HepG2 (cell line): Measurements from ENCODE around the gene TNFSF13. TPM values are rescaled to one million over a fixed set of nuclear protein-coding genes. Genes with fewer than 3 reads are reported as not detected.

Experiments
- ATAC-seq: fragments of 200-7000 bp; cut with Tn5 transposase; 3 replicates; pipeline ENCODE4 v1.9.1; 2020; ENCODE audit warnings: mild to moderate bottlenecking, moderate library complexity
- BruUV-seq: library from RNA; stranded (reverse); fragments of 400-500 nt; replicated peaks from 2 replicates; lab custom pipeline; 2021; lab: Mats Ljungman, UMichigan
- CTCF ChIA-PET: fragments of 300-600 bp; formaldehyde crosslinking; extraction: SDS; loops from one replicate; lab custom pipeline; 2021; ENCODE audit warnings: low total read pairs, inconsistent platforms, low intra/inter-chr PET ratio; lab: Yijun Ruan, JAX
- POLR2A ChIA-PET: fragments of 350-600 bp; sonication (Branson Sonifier 250); formaldehyde crosslinking; loops from one replicate; lab custom pipeline; 2020; ENCODE audit warnings: antibody characterized with exemption, inconsistent platforms; lab: Yijun Ruan, JAX
- DNase-seq: peaks from one replicate; pipeline ENCODE4 v3.0.0-alpha.2; 2015; ENCODE audit warnings: low spot score
- FAIRE-seq: peaks from 3 replicates; lab custom pipeline; 2011; peaks lifted over from hg19 to GRCh38; lab: Jason Lieb, UNC
- H2AFZ ChIP-seq: one replicate; pipeline ENCODE4 v1.6.1; 2011; ENCODE audit warnings: low read length, inconsistent platforms
- H3K27ac ChIP-seq: fragments of 300-600 bp; 3 replicates; pipeline ENCODE4 v1.8.0; 2011; ENCODE audit warnings: mixed run types, mild to moderate bottlenecking, mixed read lengths, low read length, inconsistent platforms; ENCODE audit not compliant: insufficient read depth; ENCODE audit errors: extremely low read length
- H3K27me3 ChIP-seq, 2 experiments: fragments of 200-600 bp in 1 of 2; 2 replicates in 1 of 2; 3 replicates in 1 of 2; pipeline versions ENCODE4 v1.6.0 to v1.8.0; 2011; ENCODE audit warnings: low read length in 2 of 2, mild to moderate bottlenecking in 2 of 2, moderate library complexity in 2 of 2, inconsistent platforms in 1 of 2; ENCODE audit not compliant: insufficient read depth in 2 of 2, control insufficient read depth in 1 of 2
- H3K36me3 ChIP-seq, 2 experiments: fragments of 200-600 bp in 1 of 2; replicated peaks in 1 of 2; 2 replicates in 1 of 2; 3 replicates in 1 of 2; pipeline versions ENCODE4 v1.5.1 to v1.8.0; 2011; ENCODE audit warnings: low read length in 2 of 2, inconsistent platforms in 1 of 2; ENCODE audit not compliant: insufficient read depth in 2 of 2, control insufficient read depth in 1 of 2
- H3K4me1 ChIP-seq: 2 replicates; pipeline ENCODE4 v1.5.1; 2012; ENCODE audit warnings: low read length, inconsistent platforms; ENCODE audit not compliant: insufficient read depth
- H3K4me2 ChIP-seq: 2 replicates; pipeline ENCODE4 v1.6.0; 2011; ENCODE audit warnings: low read depth, low read length, inconsistent platforms
- H3K4me3 ChIP-seq, 3 experiments: fragments of 200-600 bp in 1 of 3; sonication (generic), shearing (Covaris generic) in 1 of 3; replicated peaks in 1 of 3; 2 replicates each; pipeline ENCODE4 v1.5.1; 2011 to 2016; ENCODE audit warnings: low read length in 3 of 3, inconsistent platforms in 2 of 3, low read depth in 2 of 3, mild to moderate bottlenecking in 2 of 3, control low read depth in 1 of 3, mixed read lengths in 1 of 3; ENCODE audit not compliant: insufficient read depth in 1 of 3
- H3K79me2 ChIP-seq: one replicate; pipeline ENCODE4 v1.6.1; 2011; ENCODE audit warnings: low read length, inconsistent platforms; ENCODE audit not compliant: insufficient read depth
- H3K9ac ChIP-seq: 2 replicates; pipeline ENCODE4 v1.6.0; 2011; ENCODE audit warnings: mild to moderate bottlenecking, low read depth, low read length, inconsistent platforms; ENCODE audit not compliant: insufficient read depth
- H3K9me3 ChIP-seq: 2 replicates; pipeline ENCODE4 v1.5.1; 2012; ENCODE audit warnings: mild to moderate bottlenecking, low read length
- H4K20me1 ChIP-seq: 2 replicates; pipeline ENCODE4 v1.6.0; 2011; ENCODE audit warnings: inconsistent platforms, mild to moderate bottlenecking, low read length, moderate library complexity; ENCODE audit not compliant: insufficient read depth
- AGO2 ChIP-seq: fragments of 200-400 bp; formaldehyde crosslinking; optimal IDR thresholded peaks from 2 replicates; pipeline ENCODE3; 2017; ENCODE audit warnings: mild to moderate bottlenecking, low read depth, low read length, moderate library complexity
- CEBPB ChIP-seq: IDR thresholded peaks from 2 replicates; pipeline ENCODE4 v1.6.1; 2011; ENCODE audit warnings: low read depth, low read length, improper control_type of control experiment, borderline replicate concordance
- HNF4A ChIP-seq: sonication (generic); formaldehyde crosslinking; IDR thresholded peaks from 2 replicates; pipeline ENCODE4 v1.4.0; 2020; ENCODE audit warnings: missing genetic modification reagents
- HNF4G ChIP-seq, 2 experiments: sonication (generic) in 1 of 2; formaldehyde crosslinking in 1 of 2; IDR thresholded peaks; 2 replicates each; pipeline versions ENCODE4 v1.4.0 to v1.6.1; 2011 to 2020; ENCODE audit warnings: borderline replicate concordance in 2 of 2, low read depth in 2 of 2, mild to moderate bottlenecking in 2 of 2, low read length in 1 of 2, missing genetic modification reagents in 1 of 2, moderate library complexity in 1 of 2
- THAP7 ChIP-seq: sonication (generic); formaldehyde crosslinking; IDR thresholded peaks from 2 replicates; pipeline ENCODE4 v1.8.1; 2023; ENCODE audit warnings: mild to moderate bottlenecking, missing genetic modification reagents
- ZNF496 ChIP-seq: sonication (generic); formaldehyde crosslinking; IDR thresholded peaks from 2 replicates; pipeline ENCODE4 v1.8.1; 2023; ENCODE audit warnings: mild to moderate bottlenecking, moderate library complexity, missing genetic modification reagents; ENCODE audit not compliant: insufficient replicate concordance
- WGBS: methylation state at CpG from one replicate; pipeline ENCODE4 v1.1.6; 2017; ENCODE audit warnings: low lambda C conversion rate; 5-methylcytosine and 5-hydroxymethylcytosine counted together
- in situ Hi-C: cut with HindIII; loops from 2 replicates; pipeline ENCODE4 v1.10.0; 2017; ENCODE audit warnings: low pct_unique_long_range_greater_than_20kb; ENCODE audit not compliant: extremely low pct_ligation_motif_present
- intact Hi-C: fragments of 100-400 bp; cut with micrococcal nuclease; formaldehyde crosslinking; loops from one replicate; pipeline ENCODE4 v1.10.0; 2022; ENCODE audit not compliant: unreplicated experiment
- polyA plus RNA-seq, 8 experiments: library from polyadenylated mRNA; depleted of rRNA in 3 of 8; stranded (reverse) in 7 of 8; unstranded in 1 of 8; fragments of >200 nt; fragmentation: Illumina TruSeq in 4 of 8; extraction: Trizol in 4 of 8; gene quantifications; 2 replicates each; pipeline versions ENCODE4 v1.2.1 to v1.2.3, GENCODE V29; 2011 to 2016; ENCODE audit warnings: low read depth in 4 of 8, missing spikeins in 1 of 8, mixed read lengths in 1 of 8; ENCODE audit not compliant: insufficient read depth in 1 of 8
- total RNA-seq, 5 experiments: library from RNA; depleted of rRNA; stranded (reverse); fragments of >200 nt; fragmentation: Illumina TruSeq; extraction: Trizol; gene quantifications; 2 replicates each; pipeline ENCODE4 v1.2.3, GENCODE V29; 2016; ENCODE audit warnings: low read depth in 1 of 5

The TNFSF13 gene
- total and polyA plus RNA-seq, 2 of the 13 experiments (the other 11 are each of a cell fraction or from before 2014, with no cell fraction given) = 2.5 to 3.3 TPM

GRCh38 chr17:7513850-7514419 lies 44.6 kb upstream of the TNFSF13 start:
- Histone ChIP-seq H4K20me1 (no peaks in the 10 kb centered on the region), H3K9ac (no peak overlapping the region), H3K9me3 (no peaks in the 10 kb centered on the region), H3K27me3 (no peaks in the 10 kb centered on the region), H3K4me2 (no peak overlapping the region), H2AFZ (no peak overlapping the region), H3K36me3 (peaks cover 30 to 47% of the 10 kb centered on the region in 2 experiments), H3K79me2 (no peaks in the 10 kb centered on the region), H3K4me1 (peaks cover 5% of the 10 kb centered on the region), H3K4me3 (no peak overlapping the region), H3K27ac (no peak overlapping the region)
- intact Hi-C loops (loop anchor here (1.0 kb wide), 1 partner anchor 47 kb away; the partner anchor contains the start of gene SENP3), in situ Hi-C loops (loop anchor here (5.0 kb wide), 1 partner anchor 43 kb away; the partner anchor contains the start of gene TNFSF13)
- ATAC-seq (no peak), FAIRE-seq (no peak), DNase-seq (no peak)
- BruUV-seq = TSS peak; percentile 74
- CTCF ChIA-PET = interaction anchor here (0.7 to 3.6 kb wide), 3 partner anchors 9 to 159 kb away, joined by 4 to 43 read pairs (median 4); partner anchors contain the start of gene SENP3
- POLR2A ChIA-PET = interaction anchor here (3.5 kb wide), 1 partner anchor 47 kb away, joined by 24 read pairs; the partner anchor contains the start of gene SENP3
- 96% methylated on average over 16 of the region's 17 CpGs for WGBS
- TF ChIP-seq ZNF496 (no peak), AGO2 (peak; percentile 87)

GRCh38 chr17:7515911-7516610 lies 42.5 kb upstream of the TNFSF13 start:
- ATAC-seq (no peak), DNase-seq (peak; percentile 20), FAIRE-seq (no peak)
- Histone ChIP-seq H3K36me3 (peaks cover 19 to 28% of the 10 kb centered on the region in 2 experiments), H3K9me3 (no peaks in the 10 kb centered on the region), H4K20me1 (no peaks in the 10 kb centered on the region), H3K9ac (no peak overlapping the region), H3K27ac (no peak overlapping the region), H2AFZ (no peak overlapping the region), H3K4me3 (no peak overlapping the region), H3K4me2 (no peak overlapping the region), H3K4me1 (peaks cover 5% of the 10 kb centered on the region), H3K79me2 (no peaks in the 10 kb centered on the region), H3K27me3 (no peaks in the 10 kb centered on the region)
- in situ Hi-C loops (no loop called here), intact Hi-C loops (no loop called here)
- TF ChIP-seq HNF4A (CRISPR knock-in tag) (peak; percentile 29; the same call in 1 of the 2 replicates), CEBPB (peak; percentile 59), THAP7 (CRISPR knock-in tag) (no peak), HNF4G (IDR thresholded peaks at IDR 0.05; ENCODE audit: borderline replicate concordance, low read depth, low read length) (peak; percentile 49; the same call in 1 of the 2 replicates), HNF4G (CRISPR knock-in tag; IDR thresholded peaks at IDR 0.05; ENCODE audit: borderline replicate concordance, low read depth) (no peak)
- POLR2A ChIA-PET = interaction anchor here (3.5 kb wide), 1 partner anchor 45 kb away, joined by 24 read pairs; the partner anchor contains the start of gene SENP3
- no TSS peak for BruUV-seq
- 81% methylated on average over 13 of the region's 13 CpGs for WGBS
- CTCF ChIA-PET = interaction anchor here (3.6 kb wide), 1 partner anchor 45 kb away, joined by 43 read pairs; the partner anchor contains the start of gene SENP3
